ENCODE data around the gene NDFIP2. TPM values are rescaled to one million over a fixed set of nuclear protein-coding genes. Genes with fewer than 3 reads are reported as not detected.

Gene NDFIP2
- polyA plus RNA-seq, 1 of the 3 experiments (the other 2 are of a cell fraction): 21.4 TPM

DNA sequence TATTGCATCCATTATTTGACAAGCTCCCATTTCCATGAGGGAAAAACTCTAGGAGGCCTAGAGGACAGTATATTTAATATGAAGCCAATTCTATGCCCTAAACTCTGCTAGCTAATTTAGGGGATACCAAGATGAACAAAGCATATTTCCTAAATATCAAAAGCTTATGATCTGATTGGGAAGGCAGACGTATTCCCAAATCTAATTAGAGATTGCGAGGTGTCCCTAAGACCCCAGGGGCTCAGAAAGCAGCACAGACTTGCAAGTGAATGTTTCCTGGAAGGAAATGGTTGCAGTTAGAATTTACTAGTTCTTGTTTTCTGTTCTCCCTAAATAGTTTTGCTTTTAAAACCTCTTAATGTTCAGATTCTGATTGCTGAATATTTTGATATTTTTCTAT lies 30.7 kb downstream of the NDFIP2 start (continued):
- TF ChIP-seq REST (IDR thresholded peaks at IDR 0.05; ENCODE audit: low read depth, low read length) (no peak), YY1 (IDR thresholded peaks at IDR 0.05; ENCODE audit: low read depth) (no peak), GABPA (IDR thresholded peaks at IDR 0.05; ENCODE audit: low read depth) (no peak), CHD2 (IDR thresholded peaks at IDR 0.05; ENCODE audit: low read length, partially characterized antibody) (no peak), RFX5 (IDR thresholded peaks at IDR 0.05; ENCODE audit: low read length) (no peak), ELF1 (IDR thresholded peaks at IDR 0.05) (no peak), FOXJ3 (CRISPR knock-in tag; IDR thresholded peaks at IDR 0.05) (no peak)

DNA sequence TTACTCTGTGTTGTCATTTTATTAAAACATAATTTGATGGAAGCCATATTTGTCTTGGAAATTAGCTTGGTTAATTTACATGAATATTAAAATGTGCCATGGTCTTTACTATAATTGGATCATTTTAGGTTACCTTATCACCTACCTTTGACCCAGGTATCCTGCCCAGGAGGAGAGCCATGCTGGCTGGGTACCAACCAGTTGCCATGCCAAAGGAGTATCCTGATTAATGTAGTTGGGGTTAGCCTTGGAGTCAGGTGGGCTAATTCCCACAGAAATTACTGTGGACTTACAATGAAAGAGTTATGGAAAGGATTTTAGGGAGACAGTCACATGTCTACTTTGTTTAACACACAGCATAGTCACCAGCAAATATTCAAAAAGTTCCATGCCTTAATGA lies 32.0 kb downstream of the NDFIP2 start:
- no peak for DNase-seq
- ChIA-PET CTCF (interaction anchor here (1.1 to 1.7 kb wide), 2 partner anchors 15 to 88 kb away, joined by 3 to 4 read pairs; no protein-coding TSS in a partner anchor), POLR2A (no interaction called here)
- Histone ChIP-seq H4K20me1 (ENCODE audit: insufficient read depth) (no peaks in the 10 kb centered on the region), H3K9me3 (no peaks in the 10 kb centered on the region), H3K4me3 (ENCODE audit: low read depth in 2 of 2, low read length in 1 of 2) (no peak overlapping the region), H2AFZ (ENCODE audit: low read depth) (no peak overlapping the region), H3K9ac (no peak overlapping the region), H3K4me1 (ENCODE audit: control insufficient read depth in 1 of 2, insufficient read depth in 2 of 2, low read depth in 1 of 2, low read length in 1 of 2) (no peaks in the 10 kb centered on the region), H3F3A (replicated peaks; ENCODE audit: insufficient read depth) (peaks cover 3% of the 10 kb centered on the region), H3K27me3 (ENCODE audit: insufficient read depth) (no peaks in the 10 kb centered on the region), H3K36me3 (replicated peaks in 1 of 2; ENCODE audit: control insufficient read depth in 1 of 2, insufficient read depth in 2 of 2, low read length in 1 of 2) (no peaks in the 10 kb centered on the region), H3K27ac (ENCODE audit: low read depth in 2 of 2, low read length in 1 of 2) (no peak overlapping the region), H3K9me2 (no peaks in the 10 kb centered on the region), H3K4me2 (no peak overlapping the region), H3K79me2 (ENCODE audit: insufficient read depth) (peaks cover 6% of the 10 kb centered on the region)
- TF ChIP-seq GABPA (IDR thresholded peaks at IDR 0.05; ENCODE audit: low read depth): no peak
- no peak for TF ChIP-seq MXI1 (IDR thresholded peaks at IDR 0.05; ENCODE audit: low read depth, low read length)
- TF ChIP-seq REST (IDR thresholded peaks at IDR 0.05; ENCODE audit: low read depth, low read length): no peak
- TF ChIP-seq, protein P1, sequence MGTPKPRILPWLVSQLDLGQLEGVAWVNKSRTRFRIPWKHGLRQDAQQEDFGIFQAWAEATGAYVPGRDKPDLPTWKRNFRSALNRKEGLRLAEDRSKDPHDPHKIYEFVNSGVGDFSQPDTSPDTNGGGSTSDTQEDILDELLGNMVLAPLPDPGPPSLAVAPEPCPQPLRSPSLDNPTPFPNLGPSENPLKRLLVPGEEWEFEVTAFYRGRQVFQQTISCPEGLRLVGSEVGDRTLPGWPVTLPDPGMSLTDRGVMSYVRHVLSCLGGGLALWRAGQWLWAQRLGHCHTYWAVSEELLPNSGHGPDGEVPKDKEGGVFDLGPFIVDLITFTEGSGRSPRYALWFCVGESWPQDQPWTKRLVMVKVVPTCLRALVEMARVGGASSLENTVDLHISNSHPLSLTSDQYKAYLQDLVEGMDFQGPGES (IDR thresholded peaks at IDR 0.05; ENCODE audit: low read depth, low read length): no peak
- TF ChIP-seq RXRA (IDR thresholded peaks at IDR 0.05; ENCODE audit: borderline replicate concordance, low read depth): no peak
- no peak for TF ChIP-seq MEF2A (IDR thresholded peaks at IDR 0.05; ENCODE audit: borderline replicate concordance, low read depth)
- no peak for TF ChIP-seq RCOR1 (IDR thresholded peaks at IDR 0.05; ENCODE audit: low read length)
- TF ChIP-seq TCF12 (IDR thresholded peaks at IDR 0.05): no peak
- no peak for TF ChIP-seq JUND (IDR thresholded peaks at IDR 0.05)
- no peak for TF ChIP-seq ZBTB33 (IDR thresholded peaks at IDR 0.05; ENCODE audit: borderline replicate concordance, low read depth)
